NB4 (cell line): ENCODE measurements around the gene ARHGAP28.
"Not testable (repeated sequence)": the region's sequence is repeated elsewhere in the genome, so short reads cannot be mapped to it uniquely, and the experiment has no call there.

Source experiments
- DNase-seq: peaks from one replicate; pipeline ENCODE4 v3.0.0; 2010; ENCODE audit warnings: low read depth
- H3K4me3 ChIP-seq: one replicate; pipeline ENCODE4 v1.5.1; 2011; ENCODE audit warnings: mild to moderate bottlenecking, low read depth, low read length, moderate library complexity
- MYC ChIP-seq: IDR thresholded peaks from 2 replicates; pipeline ENCODE4 v1.6.1; 2011; ENCODE audit warnings: low read depth, low read length
- POLR2A ChIP-seq: IDR thresholded peaks from 2 replicates; pipeline ENCODE4 v1.6.1; 2011; ENCODE audit warnings: mild to moderate bottlenecking; ENCODE audit not compliant: insufficient read length; ENCODE audit errors: extremely low read depth
- TF ChIP-seq, protein P1 (sequence below): IDR thresholded peaks from 2 replicates; pipeline ENCODE4 v1.6.1; 2011; ENCODE audit warnings: low read depth, low read length
- TF ChIP-seq, protein P2 (sequence below): IDR thresholded peaks from one replicate; pipeline ENCODE4 v1.5.1; 2012; ENCODE audit warnings: low read depth, low read length

The ARHGAP28 gene

DNA sequence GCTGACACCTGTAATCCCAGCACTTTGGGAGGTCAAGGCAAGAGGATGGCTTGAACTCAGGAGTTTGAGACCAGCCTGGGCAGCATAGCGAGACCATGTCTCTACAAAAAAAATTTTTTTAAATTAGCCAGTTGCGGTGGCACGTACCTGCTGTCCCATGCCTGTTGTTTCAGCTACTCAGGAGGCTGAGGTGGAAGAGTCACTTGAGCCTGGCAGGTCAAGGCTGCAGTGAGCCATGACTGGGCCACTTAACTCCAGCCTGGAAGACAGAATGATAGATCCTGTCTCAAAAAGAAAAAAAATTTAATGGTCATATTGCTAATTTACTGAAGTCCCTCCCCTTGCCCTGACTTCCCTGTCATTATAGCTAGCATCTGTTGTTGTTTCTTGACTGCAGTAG lies 112.6 kb downstream of the ARHGAP28 start:
- no peak for DNase-seq
- no peak overlapping the region for H3K4me3 ChIP-seq
- TF ChIP-seq MYC (no peak), POLR2A (no peak)
- TF ChIP-seq, protein P1, sequence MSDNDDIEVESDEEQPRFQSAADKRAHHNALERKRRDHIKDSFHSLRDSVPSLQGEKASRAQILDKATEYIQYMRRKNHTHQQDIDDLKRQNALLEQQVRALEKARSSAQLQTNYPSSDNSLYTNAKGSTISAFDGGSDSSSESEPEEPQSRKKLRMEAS = no peak
- TF ChIP-seq, protein P2, sequence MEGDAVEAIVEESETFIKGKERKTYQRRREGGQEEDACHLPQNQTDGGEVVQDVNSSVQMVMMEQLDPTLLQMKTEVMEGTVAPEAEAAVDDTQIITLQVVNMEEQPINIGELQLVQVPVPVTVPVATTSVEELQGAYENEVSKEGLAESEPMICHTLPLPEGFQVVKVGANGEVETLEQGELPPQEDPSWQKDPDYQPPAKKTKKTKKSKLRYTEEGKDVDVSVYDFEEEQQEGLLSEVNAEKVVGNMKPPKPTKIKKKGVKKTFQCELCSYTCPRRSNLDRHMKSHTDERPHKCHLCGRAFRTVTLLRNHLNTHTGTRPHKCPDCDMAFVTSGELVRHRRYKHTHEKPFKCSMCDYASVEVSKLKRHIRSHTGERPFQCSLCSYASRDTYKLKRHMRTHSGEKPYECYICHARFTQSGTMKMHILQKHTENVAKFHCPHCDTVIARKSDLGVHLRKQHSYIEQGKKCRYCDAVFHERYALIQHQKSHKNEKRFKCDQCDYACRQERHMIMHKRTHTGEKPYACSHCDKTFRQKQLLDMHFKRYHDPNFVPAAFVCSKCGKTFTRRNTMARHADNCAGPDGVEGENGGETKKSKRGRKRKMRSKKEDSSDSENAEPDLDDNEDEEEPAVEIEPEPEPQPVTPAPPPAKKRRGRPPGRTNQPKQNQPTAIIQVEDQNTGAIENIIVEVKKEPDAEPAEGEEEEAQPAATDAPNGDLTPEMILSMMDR = no peak

DNA sequence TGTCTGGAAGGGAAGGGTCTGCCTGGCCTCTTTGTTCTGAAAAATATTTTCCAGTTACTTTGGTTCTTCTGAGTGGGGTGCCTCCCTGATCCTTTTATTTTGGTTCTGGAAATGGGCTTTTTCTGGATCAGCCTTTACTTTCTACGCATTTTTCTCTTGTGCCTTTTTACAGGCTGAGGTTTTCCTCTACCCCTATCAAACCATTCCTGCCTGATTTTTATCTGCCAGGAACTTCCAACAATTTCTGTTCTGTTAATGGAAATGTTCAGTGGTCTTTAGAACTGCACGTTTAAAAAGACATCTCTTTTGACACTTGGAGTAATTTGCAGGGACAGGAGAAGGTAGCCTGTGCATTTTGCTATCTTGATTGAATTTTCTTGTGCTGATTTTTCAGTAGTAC lies 113.8 kb downstream of the ARHGAP28 start:
- TF ChIP-seq POLR2A (no peak), MYC (no peak)
- TF ChIP-seq, protein P2 = no peak
- TF ChIP-seq, protein P1 = no peak
- H3K4me3 ChIP-seq = no peak overlapping the region
- no peak for DNase-seq

DNA sequence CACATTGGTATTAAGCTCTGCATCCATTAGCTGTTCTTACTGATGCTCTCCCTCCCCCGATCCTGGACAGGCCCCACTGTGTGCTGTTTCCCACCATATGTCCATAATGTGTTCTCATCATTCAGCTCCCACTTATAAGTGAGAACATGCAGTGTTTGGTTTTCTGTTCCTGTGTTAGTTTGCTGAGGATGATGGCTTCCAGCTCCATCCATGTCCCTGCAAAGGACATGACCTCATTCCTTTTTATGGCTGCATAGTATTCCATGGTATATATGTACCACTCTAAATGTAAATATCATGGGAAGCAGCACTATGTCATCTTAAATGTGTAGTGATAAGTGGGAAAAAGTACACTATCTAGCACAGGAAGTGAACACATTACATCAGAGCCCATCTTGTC lies 116.0 kb downstream of the ARHGAP28 start:
- H3K4me3 ChIP-seq, DNase-seq: not testable (repeated sequence)

DNA sequence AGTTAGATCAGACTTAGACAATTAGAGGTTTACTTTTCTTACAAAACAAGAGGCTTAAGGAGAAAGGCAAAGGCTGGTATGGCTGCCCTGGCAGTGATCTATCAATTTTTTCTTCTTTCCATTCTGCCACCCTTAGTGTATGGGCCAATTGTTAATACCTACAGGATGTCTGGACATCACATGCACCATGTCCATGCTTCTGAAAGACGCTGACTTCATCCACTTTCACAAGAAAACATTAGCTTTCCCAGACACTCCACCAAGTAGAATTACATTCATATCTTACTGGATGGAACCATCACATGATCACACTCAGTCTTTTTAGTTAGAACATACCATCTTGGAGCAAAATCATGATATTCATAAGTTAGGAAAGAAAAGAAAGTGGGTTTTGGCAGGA lies 120.9 kb downstream of the ARHGAP28 start:
- DNase-seq = no peak
- TF ChIP-seq, protein P1 = no peak
- TF ChIP-seq, protein P2 = no peak
- TF ChIP-seq POLR2A (no peak), MYC (no peak)
- H3K4me3 ChIP-seq = no peak overlapping the region

DNA sequence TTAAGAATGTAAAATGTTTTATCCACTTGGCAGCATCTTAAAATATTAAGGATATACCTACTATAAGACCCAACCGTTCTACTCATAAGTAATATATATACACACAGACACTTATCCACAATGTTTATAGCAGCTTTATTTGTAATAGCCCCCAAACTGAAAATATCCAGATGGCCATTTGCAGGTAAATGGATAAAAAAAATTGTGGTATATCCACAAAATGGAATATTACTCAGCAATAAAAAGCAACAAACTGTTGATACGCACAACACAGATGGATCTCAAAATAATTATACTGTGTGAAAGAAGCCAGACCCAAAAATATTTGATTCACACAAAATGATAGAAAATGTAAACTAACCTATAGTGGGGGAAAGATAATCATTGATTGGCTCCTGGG lies 122.0 kb downstream of the ARHGAP28 start:
- no peak for DNase-seq
- no peak overlapping the region for H3K4me3 ChIP-seq
- no peak for TF ChIP-seq POLR2A
- TF ChIP-seq MYC = no peak
- TF ChIP-seq, protein P1 = no peak
- TF ChIP-seq, protein P2 = no peak

DNA sequence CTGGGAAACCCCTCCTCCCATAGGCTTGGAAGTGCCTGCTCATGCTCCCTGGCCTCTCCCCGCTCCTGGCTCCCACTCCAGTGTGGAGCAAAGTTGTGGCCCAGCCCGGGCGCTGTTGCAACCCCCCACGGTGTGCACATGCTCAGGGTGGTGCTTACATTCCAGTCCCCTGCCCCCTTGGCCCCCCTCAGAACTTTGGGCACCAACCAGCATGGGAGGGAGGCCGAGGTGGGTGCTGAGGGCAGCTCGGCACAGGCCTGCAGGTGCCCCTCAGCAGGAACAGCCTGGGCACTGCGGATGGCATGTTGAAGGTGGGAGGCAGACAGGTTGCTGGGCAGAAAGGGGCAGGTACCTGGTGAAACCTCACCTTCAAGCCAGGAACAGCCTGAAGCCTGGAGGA lies 125.3 kb downstream of the ARHGAP28 start:
- no peak overlapping the region for H3K4me3 ChIP-seq
- TF ChIP-seq, protein P1 = no peak
- DNase-seq = no peak

DNA sequence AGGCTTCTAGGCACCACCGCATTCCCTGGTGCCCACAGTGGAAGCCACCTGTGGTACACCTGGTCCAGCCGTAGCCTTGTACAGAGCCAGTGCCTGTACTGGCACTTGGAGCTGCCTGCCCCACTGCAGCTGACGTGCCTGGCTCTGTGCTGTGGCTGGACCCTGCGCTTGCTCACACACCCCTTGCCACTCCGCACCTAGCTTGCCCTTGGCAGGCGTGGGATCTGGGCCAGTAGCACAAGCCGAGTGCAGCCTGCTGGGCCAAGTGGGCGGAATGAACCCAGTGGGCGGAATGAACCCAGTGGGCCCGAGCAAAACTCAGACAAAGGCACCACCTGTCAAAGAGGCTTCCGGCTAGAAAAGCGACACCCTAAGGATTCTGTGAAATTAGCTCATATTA lies 126.3 kb downstream of the ARHGAP28 start:
- no peak overlapping the region for H3K4me3 ChIP-seq
- DNase-seq = no peak
- TF ChIP-seq POLR2A (no peak), MYC (no peak)
- TF ChIP-seq, protein P2 = no peak
- TF ChIP-seq, protein P1 = no peak
